ENCODE measurements around the gene ENG.

ENG gene

GRCh38 chr9:127802576-127803443 lies 51.6 kb downstream of the ENG start, which contains the start of gene FPGS:
TSS of gene FPGS (plus strand) at chr9:127802882. CDS start at chr9:127802925, 43 bp downstream.
- H3K27ac ChIP-seq: peak within 1 kb of the TSS; percentile 86 to 95 (median 92)
- no peaks in the 10 kb centered on the region for H3K9me3 ChIP-seq (replicated peaks in 1 of 11)
- H3K4me2 ChIP-seq: peak within 1 kb of the TSS; percentile 95 to 100 (median 98)

GRCh38 chr9:127801955-127802575 lies 52.4 kb downstream of the ENG start:
- peaks cover 3 to 40% (median 33%) of the 10 kb centered on the region in 11 experiments; a peak in 19 of 22 replicates for H4K20me1 ChIP-seq
- peaks cover 0 to 7% (median 0%) of the 10 kb centered on the region in 11 experiments; a peak in 1 of 22 replicates for H3K27me3 ChIP-seq
- peak overlapping the region; percentile 54 to 99 (median 89) for H3K4me3 ChIP-seq
- H3K9me3 ChIP-seq (replicated peaks in 1 of 11): no peaks in the 10 kb centered on the region
- peak overlapping the region; percentile 28 to 95 (median 79); a peak in 21 of 22 replicates for H3K27ac ChIP-seq
- H3K36me3 ChIP-seq: peaks cover 5 to 32% (median 30%) of the 10 kb centered on the region in 11 experiments; a peak in 21 of 22 replicates
- TF ChIP-seq Cebpa-rat (IDR thresholded peaks at IDR 0.05): 0 out of 22 replicates have a peak, but pooled peaks of 1 of the 11 experiments have one; percentile 6
- peaks cover 68 to 91% (median 89%) of the 10 kb centered on the region in 10 experiments for H3K4me1 ChIP-seq
- peak overlapping the region; percentile 52 to 97 (median 79); a peak in 21 of 22 replicates for H3K9ac ChIP-seq
- H3K4me2 ChIP-seq: peak overlapping the region; percentile 92 to 100 (median 96)

More at GRCh38 chr9:127802576-127803443, 51.6 kb downstream of the ENG start, which contains the start of gene FPGS:
- Histone ChIP-seq H3K4me3 (peak within 1 kb of the TSS; percentile 74 to 99 (median 91)), H4K20me1 (peaks cover 11 to 47% (median 40%) of the 10 kb centered on the region in 11 experiments; a peak in 19 of 22 replicates), H3K4me1 (peaks cover 68 to 91% (median 89%) of the 10 kb centered on the region in 10 experiments), H3K36me3 (peaks cover 13 to 40% (median 38%) of the 10 kb centered on the region in 11 experiments), H3K27me3 (0 out of 22 replicates have a peak, but pooled peaks cover 0 to under 1% (median 0%) of the 10 kb centered on the region in 11 experiments), H3K9ac (peak within 1 kb of the TSS; percentile 91 to 97 (median 94))
- TF ChIP-seq Cebpa-rat (IDR thresholded peaks at IDR 0.05): no peak

DNA sequence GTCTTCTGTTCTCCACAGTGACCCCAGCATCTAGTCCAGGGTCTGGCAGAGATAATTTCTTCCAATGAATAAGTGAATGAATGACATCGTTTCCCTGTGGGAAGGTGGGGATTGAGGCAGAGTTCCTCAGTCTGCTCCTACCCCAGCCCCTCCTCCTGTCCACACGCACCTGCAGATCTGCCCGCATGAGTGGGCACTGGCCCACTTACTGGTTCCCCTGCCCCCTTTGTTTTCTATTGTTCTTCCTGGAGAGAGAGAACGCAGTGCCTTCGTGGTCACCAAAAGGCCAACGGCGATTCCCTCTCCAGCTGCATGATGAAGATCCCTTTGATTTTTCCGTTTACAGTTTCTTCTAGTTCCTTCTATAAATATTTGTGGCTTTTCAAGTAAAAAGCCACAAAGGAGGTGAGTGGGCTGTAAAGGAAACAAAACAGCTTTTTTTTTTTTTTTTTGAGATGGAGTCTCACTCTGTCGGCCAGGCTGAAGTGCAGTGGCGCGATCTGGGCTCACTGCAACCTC lies 57.5 kb downstream of the ENG start:
- Histone ChIP-seq H3K27me3 (peaks cover 0 to 7% (median 0%) of the 10 kb centered on the region in 11 experiments; a peak in 1 of 22 replicates), H4K20me1 (peaks cover 0 to 55% (median 26%) of the 10 kb centered on the region in 11 experiments; a peak in 20 of 22 replicates), H3K9ac (peak overlapping the region; percentile 5 to 77 (median 73); a peak in 17 of 22 replicates), H3K27ac (peak overlapping the region in 10 of 11 experiments; percentile 21 to 90 (median 84); a peak in 20 of 22 replicates), H3K4me3 (peak overlapping the region in 5 of 10 experiments; percentile 6 to 51 (median 33); a peak in 4 of 20 replicates), H3K9me3 (replicated peaks in 1 of 11) (no peaks in the 10 kb centered on the region), H3K4me1 (peaks cover 72 to 100% (median 100%) of the 10 kb centered on the region in 10 experiments), H3K36me3 (peaks cover 15 to 30% (median 22%) of the 10 kb centered on the region in 11 experiments), H3K4me2 (peak overlapping the region; percentile 82 to 100 (median 96))
- no peak for TF ChIP-seq Cebpa-rat (IDR thresholded peaks at IDR 0.05)

DNA sequence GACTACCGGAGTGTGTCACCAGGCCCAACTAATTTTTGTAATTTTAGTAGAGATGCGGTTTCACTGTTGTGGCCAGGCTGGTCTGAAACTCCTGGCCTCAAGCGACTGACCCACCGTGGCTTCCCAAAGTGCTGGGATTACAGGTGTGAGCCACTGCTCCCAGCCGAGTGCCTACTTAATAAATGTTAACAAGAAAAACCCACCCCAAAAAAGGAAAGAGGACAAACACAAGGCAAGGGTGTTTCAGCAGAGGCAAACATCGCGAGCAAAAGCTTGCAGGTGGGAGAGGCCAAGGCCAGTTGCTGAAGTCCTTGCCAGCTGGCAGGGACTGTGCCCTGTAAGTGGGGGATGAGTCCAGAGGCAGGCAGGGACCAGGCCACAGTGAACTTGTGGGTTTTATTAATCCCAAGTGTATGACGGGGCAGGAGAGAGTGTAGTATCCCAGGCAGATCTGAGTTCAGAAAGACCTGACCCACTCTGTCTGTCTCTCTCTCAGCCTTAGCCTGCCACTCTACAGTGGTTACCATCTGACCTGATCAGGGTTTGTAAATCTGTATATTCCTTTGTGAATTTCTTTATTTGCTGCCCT lies 58.1 kb downstream of the ENG start:
- Histone ChIP-seq H3K9ac (peak overlapping the region; percentile 5 to 77 (median 73); a peak in 17 of 22 replicates), H3K4me2 (peak overlapping the region; percentile 82 to 100 (median 96)), H4K20me1 (peaks cover 0 to 61% (median 32%) of the 10 kb centered on the region in 11 experiments; a peak in 20 of 22 replicates), H3K4me3 (peak overlapping the region in 6 of 10 experiments; percentile 3 to 51 (median 20); a peak in 5 of 20 replicates), H3K27ac (peak overlapping the region in 10 of 11 experiments; percentile 21 to 90 (median 84); a peak in 20 of 22 replicates), H3K4me1 (peaks cover 71 to 100% (median 100%) of the 10 kb centered on the region in 10 experiments), H3K9me3 (replicated peaks in 1 of 11) (no peaks in the 10 kb centered on the region), H3K36me3 (peaks cover 21 to 36% (median 28%) of the 10 kb centered on the region in 11 experiments), H3K27me3 (peaks cover 0 to 7% (median 0%) of the 10 kb centered on the region in 11 experiments; a peak in 1 of 22 replicates)
- TF ChIP-seq Cebpa-rat (IDR thresholded peaks at IDR 0.05): no peak

DNA sequence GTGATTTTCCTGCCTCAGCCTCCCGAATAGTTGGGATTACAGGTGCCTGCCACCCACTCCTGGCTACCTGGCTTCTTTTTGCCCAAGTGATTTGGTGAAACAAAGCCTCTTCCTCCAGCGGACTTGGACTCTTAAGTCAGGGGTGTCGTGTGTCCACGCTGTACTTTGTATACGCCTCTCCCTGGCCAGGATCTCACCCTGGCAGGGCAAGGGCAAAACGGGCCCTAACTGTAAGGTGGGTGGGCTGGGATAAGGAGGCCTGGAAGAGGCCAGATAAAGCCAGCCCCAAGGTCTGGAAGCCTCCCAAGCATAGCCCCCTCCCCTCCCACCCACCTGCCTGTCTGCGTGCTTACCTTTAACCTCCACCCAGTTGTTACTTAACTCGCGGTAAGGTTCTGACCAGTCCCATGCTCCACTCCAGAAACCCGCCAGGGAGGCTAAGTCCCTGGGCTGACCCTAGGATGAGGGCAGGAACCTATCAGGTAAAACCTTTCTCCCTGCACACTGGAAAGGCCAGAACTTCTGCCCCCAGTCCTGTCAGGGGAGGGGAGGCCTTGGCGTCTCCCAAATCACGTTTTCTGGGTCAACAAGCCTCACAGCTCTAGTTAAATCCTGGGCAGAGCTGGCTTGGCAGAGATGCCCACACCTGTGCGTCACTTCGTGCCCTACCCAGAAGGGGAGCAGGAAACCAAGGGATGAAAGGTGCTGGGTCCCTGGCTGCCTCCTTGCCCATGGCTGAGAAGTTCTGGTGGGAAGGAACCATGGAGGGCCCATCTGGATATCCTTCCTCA lies 60.3 kb downstream of the ENG start:
- Histone ChIP-seq H3K36me3 (peaks cover 43 to 57% (median 49%) of the 10 kb centered on the region in 11 experiments), H3K27me3 (peaks cover 0 to 7% (median 0%) of the 10 kb centered on the region in 11 experiments; a peak in 1 of 22 replicates), H3K27ac (peak overlapping the region in 8 of 11 experiments; percentile 71 to 90 (median 85); a peak in 15 of 22 replicates), H3K9me3 (replicated peaks in 1 of 11) (no peaks in the 10 kb centered on the region), H3K4me3 (no peak overlapping the region), H3K4me1 (peaks cover 79 to 100% (median 100%) of the 10 kb centered on the region in 10 experiments), H3K9ac (peak overlapping the region in 9 of 11 experiments; percentile 10 to 77 (median 60); a peak in 16 of 22 replicates), H3K4me2 (peak overlapping the region; percentile 82 to 100 (median 96)), H4K20me1 (peaks cover 17 to 83% (median 53%) of the 10 kb centered on the region in 11 experiments)
- TF ChIP-seq Cebpa-rat (IDR thresholded peaks at IDR 0.05): no peak

DNA sequence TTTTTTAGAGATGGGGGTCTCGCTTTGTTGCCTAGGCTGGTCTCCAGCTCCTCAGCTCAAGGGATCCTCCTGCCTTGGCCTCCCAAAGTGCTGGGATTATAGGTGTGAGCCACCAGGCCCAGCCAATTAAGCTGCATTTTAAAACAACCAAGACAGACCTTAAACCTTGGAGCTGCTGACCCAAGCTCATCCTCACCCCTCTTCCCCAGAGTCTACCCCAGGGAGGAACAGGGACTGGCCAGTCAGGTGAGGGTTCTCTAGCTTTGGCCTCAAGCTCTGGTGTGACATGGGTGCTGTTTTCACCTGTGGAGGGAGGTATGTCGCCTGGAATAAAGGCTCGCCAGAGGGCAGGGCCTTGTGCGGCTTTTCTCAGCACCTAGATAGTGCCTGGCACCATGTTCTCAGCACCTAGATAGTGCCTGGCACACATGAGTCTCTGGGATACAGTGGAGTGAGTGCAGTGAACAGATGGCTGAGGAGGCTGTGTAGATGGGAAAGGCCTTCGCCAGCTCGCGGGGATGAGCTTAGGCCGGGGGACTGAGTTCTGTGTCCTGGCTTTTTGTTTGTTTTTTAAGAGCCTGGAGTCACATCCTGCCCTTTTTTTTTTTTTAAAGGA lies 61.3 kb downstream of the ENG start:
- no peak overlapping the region for H3K4me3 ChIP-seq
- H3K27me3 ChIP-seq: peaks cover 0 to 7% (median 0%) of the 10 kb centered on the region in 11 experiments; a peak in 1 of 22 replicates
- H4K20me1 ChIP-seq: peaks cover 27 to 93% (median 63%) of the 10 kb centered on the region in 11 experiments
- peak overlapping the region in 8 of 11 experiments; percentile 46 to 90 (median 82); a peak in 16 of 22 replicates for H3K27ac ChIP-seq
- TF ChIP-seq Cebpa-rat (IDR thresholded peaks at IDR 0.05): no peak
- H3K36me3 ChIP-seq: peaks cover 53 to 67% (median 59%) of the 10 kb centered on the region in 11 experiments
- H3K4me1 ChIP-seq: peaks cover 89 to 100% (median 100%) of the 10 kb centered on the region in 10 experiments
- H3K9ac ChIP-seq: peak overlapping the region; percentile 10 to 77 (median 45); a peak in 16 of 22 replicates
- H3K4me2 ChIP-seq: peak overlapping the region; percentile 16 to 100 (median 96); a peak in 20 of 22 replicates
- no peaks in the 10 kb centered on the region for H3K9me3 ChIP-seq (replicated peaks in 1 of 11)
